Brain pericyte (primary cell): ENCODE results near the gene DBNDD2.

Experiments used
- DNase-seq: peaks from one replicate; pipeline ENCODE4 v3.0.0-alpha.2; 2012; ENCODE audit warnings: low read depth, low spot score

DBNDD2 gene

GRCh38 chr20:45449528-45449927 is 41.4 kb downstream of the DBNDD2 start:
- DNase-seq = no peak

DNA sequence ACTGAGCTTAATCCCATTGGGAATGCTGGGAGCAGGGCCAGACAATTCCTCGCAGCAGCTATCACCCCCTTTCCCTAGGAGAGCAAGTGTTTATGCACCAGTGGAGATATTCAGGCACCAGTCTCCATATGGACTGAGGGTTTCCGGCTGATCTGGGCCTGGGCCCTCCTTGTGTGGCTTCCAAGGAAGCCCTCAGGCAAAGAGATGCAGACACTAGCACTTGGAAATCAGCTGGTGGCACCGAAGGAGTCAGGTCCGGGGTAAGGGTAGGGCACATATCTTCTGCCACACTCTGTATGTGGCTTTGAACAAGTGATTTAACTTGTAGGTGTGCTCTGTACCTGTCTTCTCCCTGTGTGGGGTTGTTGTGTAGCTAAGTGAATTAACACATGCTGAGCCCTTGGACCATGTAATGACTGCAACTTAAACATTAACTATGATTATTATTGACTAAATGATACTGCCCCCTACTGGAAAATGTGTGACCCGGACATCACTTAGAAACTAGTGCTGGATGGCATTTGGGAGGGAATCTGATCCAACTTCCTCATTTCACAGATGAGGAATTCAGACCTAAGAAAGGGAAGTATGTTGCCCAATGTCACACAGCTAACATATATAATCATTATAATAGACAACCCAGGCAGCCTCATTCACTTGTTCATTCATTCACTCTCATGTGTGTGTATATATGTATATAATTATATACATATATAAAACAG is 42.2 kb downstream of the DBNDD2 start:
- no peak for DNase-seq

DNA sequence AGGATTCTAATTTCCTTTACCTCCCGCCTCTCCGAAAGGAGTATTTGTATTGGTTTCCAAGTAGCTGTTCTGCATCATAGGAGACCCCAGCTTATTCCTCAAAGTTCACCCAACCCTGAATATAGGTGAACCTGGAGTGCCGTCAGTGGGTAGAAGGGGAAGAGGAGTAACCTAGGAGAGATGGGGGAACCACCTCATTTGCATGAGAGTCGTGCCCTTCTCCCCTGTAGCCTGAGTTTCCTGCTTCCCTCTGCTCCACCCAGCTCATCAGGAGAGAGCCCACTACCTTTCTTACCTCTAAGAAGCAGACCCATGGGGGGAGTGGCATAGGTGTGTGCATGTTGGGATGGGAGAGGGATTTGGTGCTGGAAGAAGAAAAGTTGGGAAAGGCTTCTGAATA is 44.1 kb downstream of the DBNDD2 start:
- DNase-seq = no peak

DNA sequence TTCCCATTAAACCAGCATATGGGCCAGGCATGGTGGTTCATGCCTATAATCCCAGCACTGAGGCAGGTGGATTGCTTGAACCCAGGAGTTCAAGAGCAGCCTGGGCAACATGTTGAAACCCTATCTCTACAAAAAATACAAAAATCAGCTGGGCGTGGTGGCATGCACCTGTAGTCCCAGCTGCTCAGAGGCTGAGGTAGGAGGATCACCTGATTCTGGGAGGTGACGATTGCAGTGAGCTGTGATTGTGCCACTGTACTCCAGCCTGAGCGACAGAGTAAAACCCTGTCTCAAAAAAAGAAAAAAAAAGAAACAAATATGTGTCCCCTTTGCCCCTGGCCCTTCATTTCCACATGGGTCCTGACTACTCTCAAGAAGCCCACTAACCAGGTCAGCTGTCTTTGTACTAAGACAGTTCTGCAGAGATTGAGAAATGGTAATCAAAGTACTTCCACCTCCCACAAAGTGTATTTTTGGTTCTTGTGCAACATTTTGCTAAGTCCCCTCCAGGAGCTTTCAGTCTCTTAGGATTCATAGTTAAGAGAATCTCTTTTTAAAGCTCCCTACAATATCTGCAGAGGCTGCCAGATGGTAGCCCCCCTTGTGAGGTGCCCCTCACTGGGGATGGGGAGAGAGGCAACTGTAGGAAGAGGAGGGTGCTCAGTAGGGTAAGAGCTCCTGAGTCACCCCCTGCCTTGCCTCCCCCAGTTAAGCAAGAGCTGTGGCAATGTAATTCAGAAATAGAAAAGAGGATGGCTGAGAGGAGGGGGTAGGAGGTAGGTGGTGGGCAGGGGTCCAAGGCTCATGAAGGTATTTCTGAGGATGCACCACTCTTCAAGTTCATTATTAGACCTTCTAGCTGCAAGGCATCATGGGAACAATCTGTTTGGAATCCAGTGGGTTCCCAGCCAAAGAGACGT is 44.9 kb downstream of the DBNDD2 start:
- DNase-seq = no peak

GRCh38 chr20:45456632-45457031 is 48.5 kb downstream of the DBNDD2 start:
- no peak for DNase-seq

- no peak for DNase-seq
These were observed 51.5 kb downstream of the DBNDD2 start for GRCh38 chr20:45459606-45460005.
